ENCODE measurements around the gene DUS2.

Gene DUS2

DNA sequence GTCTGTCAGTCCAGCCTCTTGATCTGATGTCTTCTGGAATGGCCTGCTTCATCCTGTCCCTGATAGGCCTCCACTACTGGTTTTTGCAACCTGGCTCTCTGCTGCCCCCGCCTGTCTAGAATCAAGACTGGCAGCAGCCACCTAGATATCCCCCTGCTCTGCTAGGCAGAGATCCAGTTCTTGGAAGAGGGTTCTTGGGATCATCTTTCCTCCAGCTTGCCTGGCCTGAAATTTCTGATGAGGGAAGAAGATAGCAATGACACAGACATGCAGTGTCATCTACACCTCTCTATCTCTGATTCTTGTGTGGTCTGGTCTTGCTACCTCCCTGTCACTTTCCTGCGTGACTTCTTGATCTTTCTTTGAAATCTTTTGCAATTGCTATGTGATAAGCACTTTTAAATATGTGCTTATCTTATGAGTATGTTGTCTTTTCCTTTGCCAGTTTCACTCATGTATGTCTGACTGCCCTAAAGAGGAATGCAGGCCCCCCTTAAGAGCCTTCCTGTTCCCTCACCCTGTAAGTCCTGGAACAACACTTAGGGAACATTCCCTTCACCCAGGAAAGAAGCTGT, 41.8 kb downstream of the DUS2 start:
- no peaks in the 10 kb centered on the region for H3K79me2 ChIP-seq (ENCODE audit: insufficient read depth, low read length)
- no peak for TF ChIP-seq EZH2 (IDR thresholded peaks at IDR 0.05; ENCODE audit: borderline replicate concordance, low read depth, low read length, severe bottlenecking)
- TF ChIP-seq, protein P1, sequence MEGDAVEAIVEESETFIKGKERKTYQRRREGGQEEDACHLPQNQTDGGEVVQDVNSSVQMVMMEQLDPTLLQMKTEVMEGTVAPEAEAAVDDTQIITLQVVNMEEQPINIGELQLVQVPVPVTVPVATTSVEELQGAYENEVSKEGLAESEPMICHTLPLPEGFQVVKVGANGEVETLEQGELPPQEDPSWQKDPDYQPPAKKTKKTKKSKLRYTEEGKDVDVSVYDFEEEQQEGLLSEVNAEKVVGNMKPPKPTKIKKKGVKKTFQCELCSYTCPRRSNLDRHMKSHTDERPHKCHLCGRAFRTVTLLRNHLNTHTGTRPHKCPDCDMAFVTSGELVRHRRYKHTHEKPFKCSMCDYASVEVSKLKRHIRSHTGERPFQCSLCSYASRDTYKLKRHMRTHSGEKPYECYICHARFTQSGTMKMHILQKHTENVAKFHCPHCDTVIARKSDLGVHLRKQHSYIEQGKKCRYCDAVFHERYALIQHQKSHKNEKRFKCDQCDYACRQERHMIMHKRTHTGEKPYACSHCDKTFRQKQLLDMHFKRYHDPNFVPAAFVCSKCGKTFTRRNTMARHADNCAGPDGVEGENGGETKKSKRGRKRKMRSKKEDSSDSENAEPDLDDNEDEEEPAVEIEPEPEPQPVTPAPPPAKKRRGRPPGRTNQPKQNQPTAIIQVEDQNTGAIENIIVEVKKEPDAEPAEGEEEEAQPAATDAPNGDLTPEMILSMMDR (IDR thresholded peaks at IDR 0.05; ENCODE audit: borderline replicate concordance, extremely low read depth, low read length, poor library complexity, severe bottlenecking) = peak; percentile 92
- H3K4me3 ChIP-seq (ENCODE audit: low read depth in 1 of 2, low read length in 2 of 2) = no peak overlapping the region
- H3K9me3 ChIP-seq (ENCODE audit: insufficient read depth, low read length, severe bottlenecking) = no peaks in the 10 kb centered on the region
- H3K4me1 ChIP-seq (ENCODE audit: insufficient read depth, low read length) = peaks cover 6% of the 10 kb centered on the region
- H3K4me2 ChIP-seq (ENCODE audit: insufficient read depth, low read length) = no peak overlapping the region
- ATAC-seq (ENCODE audit: insufficient read depth, low read depth) = peak; percentile 90
- no peak overlapping the region for H2AFZ ChIP-seq (ENCODE audit: low read depth, low read length)
- no peaks in the 10 kb centered on the region for H3K27me3 ChIP-seq (ENCODE audit: insufficient read depth, low read length, poor library complexity)
- 0 out of 2 replicates have a peak overlapping the region, but pooled peaks have one; percentile 1 for H3K27ac ChIP-seq (ENCODE audit: low read length)
- no peaks in the 10 kb centered on the region for H4K20me1 ChIP-seq (ENCODE audit: insufficient read depth, low read length)
- peak; percentile 80 for DNase-seq
- H3K9ac ChIP-seq (ENCODE audit: low read depth, low read length) = no peak overlapping the region
- H3K36me3 ChIP-seq (ENCODE audit: insufficient read depth, low read length) = peaks cover 26% of the 10 kb centered on the region

DNA sequence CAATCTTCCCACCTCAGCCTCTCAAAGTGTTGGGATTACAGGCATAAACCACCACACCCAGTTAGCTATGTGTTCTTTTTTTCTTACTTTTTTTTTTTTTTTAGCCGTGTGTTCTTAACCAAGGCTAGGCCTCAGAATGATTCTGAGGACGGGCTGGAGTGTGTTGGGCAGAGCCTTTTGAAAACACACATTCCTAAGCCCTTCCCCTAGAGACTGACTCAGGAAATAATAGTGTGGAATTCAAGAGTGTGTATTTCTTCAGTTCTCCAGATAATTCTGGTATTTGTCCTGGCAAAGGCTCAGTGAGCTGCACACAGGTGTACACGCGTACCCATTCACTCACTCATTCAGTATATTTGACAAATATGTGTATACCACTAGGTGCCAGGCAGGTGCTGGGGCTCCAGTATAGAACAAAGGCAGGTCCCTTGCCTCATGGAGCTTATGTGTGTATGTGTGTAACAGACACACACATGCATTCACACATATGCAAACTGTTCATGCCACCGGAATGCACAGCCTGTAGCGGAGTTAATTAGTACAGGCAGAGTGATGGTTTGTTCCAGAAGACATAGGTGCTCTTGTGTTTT, 42.7 kb downstream of the DUS2 start:
- Histone ChIP-seq H3K4me2 (ENCODE audit: insufficient read depth, low read length) (no peak overlapping the region), H3K27me3 (ENCODE audit: insufficient read depth, low read length, poor library complexity) (no peaks in the 10 kb centered on the region), H2AFZ (ENCODE audit: low read depth, low read length) (no peak overlapping the region), H3K4me1 (ENCODE audit: insufficient read depth, low read length) (peaks cover 15% of the 10 kb centered on the region), H3K79me2 (ENCODE audit: insufficient read depth, low read length) (no peaks in the 10 kb centered on the region), H3K4me3 (ENCODE audit: low read depth in 1 of 2, low read length in 2 of 2) (no peak overlapping the region), H3K27ac (ENCODE audit: low read length) (0 out of 2 replicates have a peak overlapping the region, but pooled peaks have one; percentile 1), H3K9me3 (ENCODE audit: insufficient read depth, low read length, severe bottlenecking) (no peaks in the 10 kb centered on the region), H3K9ac (ENCODE audit: low read depth, low read length) (no peak overlapping the region), H3K36me3 (ENCODE audit: insufficient read depth, low read length) (peaks cover 32% of the 10 kb centered on the region), H4K20me1 (ENCODE audit: insufficient read depth, low read length) (no peaks in the 10 kb centered on the region)
- ATAC-seq (ENCODE audit: insufficient read depth, low read depth) (no peak), DNase-seq (no peak)
- no peak for TF ChIP-seq EZH2 (IDR thresholded peaks at IDR 0.05; ENCODE audit: borderline replicate concordance, low read depth, low read length, severe bottlenecking)
- TF ChIP-seq, protein P1 (IDR thresholded peaks at IDR 0.05; ENCODE audit: borderline replicate concordance, extremely low read depth, low read length, poor library complexity, severe bottlenecking) = no peak

DNA sequence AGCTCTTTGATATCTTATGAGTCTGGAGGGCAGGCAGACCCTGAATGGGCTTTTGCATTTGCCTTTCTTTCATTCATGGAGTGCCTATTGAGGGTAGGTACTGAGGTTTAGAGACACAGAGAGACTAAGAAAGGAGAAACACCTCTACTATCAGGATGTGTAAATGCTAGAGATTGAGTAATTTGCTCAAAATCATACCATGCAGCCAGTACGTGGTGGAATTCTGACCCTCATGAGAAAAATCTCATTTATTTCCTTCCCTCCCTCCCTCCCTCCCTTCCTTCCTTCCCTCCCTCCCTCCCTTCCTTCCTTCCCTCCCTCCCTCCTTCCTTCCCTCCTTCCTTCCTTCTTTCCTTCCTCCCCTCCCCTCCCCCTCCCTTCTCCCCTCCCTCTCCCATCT, 43.7 kb downstream of the DUS2 start:
- DNase-seq (no peak), ATAC-seq (ENCODE audit: insufficient read depth, low read depth) (no peak)

More for the DNA sequence above, 43.7 kb downstream of the DUS2 start:
- Histone ChIP-seq H3K9me3 (ENCODE audit: insufficient read depth, low read length, severe bottlenecking) (no peaks in the 10 kb centered on the region), H4K20me1 (ENCODE audit: insufficient read depth, low read length) (no peaks in the 10 kb centered on the region), H3K4me2 (ENCODE audit: insufficient read depth, low read length) (no peak overlapping the region), H3K4me1 (ENCODE audit: insufficient read depth, low read length) (peaks cover 20% of the 10 kb centered on the region), H3K27me3 (ENCODE audit: insufficient read depth, low read length, poor library complexity) (no peaks in the 10 kb centered on the region), H3K9ac (ENCODE audit: low read depth, low read length) (no peak overlapping the region), H3K36me3 (ENCODE audit: insufficient read depth, low read length) (peaks cover 34% of the 10 kb centered on the region), H2AFZ (ENCODE audit: low read depth, low read length) (no peak overlapping the region), H3K79me2 (ENCODE audit: insufficient read depth, low read length) (no peaks in the 10 kb centered on the region), H3K4me3 (ENCODE audit: low read depth in 1 of 2, low read length in 2 of 2) (no peak overlapping the region), H3K27ac (ENCODE audit: low read length) (0 out of 2 replicates have a peak overlapping the region, but pooled peaks have one; percentile 1)
- TF ChIP-seq, protein P1 (IDR thresholded peaks at IDR 0.05; ENCODE audit: borderline replicate concordance, extremely low read depth, low read length, poor library complexity, severe bottlenecking) = no peak
- no peak for TF ChIP-seq EZH2 (IDR thresholded peaks at IDR 0.05; ENCODE audit: borderline replicate concordance, low read depth, low read length, severe bottlenecking)
